Islet precursor cell (in vitro differentiated cells): Measurements from ENCODE around the gene ZNF182.
A peak's percentile ranks its signal among the peaks of the same experiment; 100 is the strongest.
"Not testable (repeated sequence)": the region's sequence is repeated elsewhere in the genome, so short reads cannot be mapped to it uniquely, and the experiment has no call there.

Source experiments
- DNase-seq: peaks from one replicate; pipeline ENCODE4 v3.0.0-alpha.2; 2018

Gene ZNF182

DNA sequence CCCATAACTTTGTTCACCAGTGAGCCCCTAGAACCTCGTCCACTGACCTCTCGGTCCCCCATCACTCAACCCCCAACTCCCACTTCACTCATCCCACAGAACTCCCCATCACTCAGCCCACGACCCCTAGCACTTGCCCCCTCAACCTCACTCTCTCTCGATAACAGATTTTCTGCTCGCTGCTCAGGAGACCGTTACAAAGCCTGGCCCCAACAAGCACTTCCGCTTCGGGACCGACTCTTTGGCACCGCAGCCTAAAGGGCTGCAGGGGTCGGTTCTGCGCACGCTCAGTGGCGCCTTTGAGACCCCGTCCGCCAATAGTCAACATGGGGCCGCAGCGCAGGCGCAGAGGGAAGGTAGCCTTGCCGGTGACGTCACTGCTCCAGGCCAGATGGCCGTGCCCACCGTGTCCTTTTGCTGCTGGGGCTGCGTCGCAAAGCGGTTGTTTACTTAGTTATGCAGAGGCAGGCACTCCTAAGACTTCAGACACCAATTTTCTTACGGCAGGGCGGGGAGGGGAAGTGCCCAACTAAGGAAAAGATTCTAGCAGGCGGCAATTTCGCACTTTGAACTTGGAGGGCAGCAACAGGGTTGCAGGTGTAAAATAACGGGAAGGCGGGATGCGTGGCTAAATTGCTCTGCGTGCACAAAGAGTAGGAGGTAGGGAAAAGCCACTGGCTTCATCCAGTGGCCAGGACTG, at the start of gene ZNF182:
Gene ZNF182, minus strand, starts transcription at position 232 of the 700 bp plus-strand sequence. CDS start 1,380 bp downstream, outside the sequence.
- peak; percentile 95 for DNase-seq

DNA sequence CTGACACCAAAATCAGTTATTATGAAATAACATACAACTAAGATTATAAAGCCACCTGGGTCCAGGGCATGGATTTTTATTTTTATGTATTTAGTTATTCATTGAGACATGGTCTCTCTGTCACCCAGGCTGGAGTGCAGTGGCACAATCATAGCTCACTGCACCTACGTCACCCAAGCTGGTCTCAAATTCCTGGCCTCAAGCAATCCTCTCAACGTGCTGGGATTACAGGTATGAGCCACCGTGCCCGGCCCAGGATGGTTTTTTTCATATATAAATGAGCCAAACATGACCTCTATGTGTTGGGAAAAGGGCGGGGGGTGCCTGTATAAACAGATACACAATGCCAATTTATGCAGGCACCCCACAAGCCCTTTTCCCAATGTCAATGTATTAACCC, 43.1 kb upstream of the ZNF182 start:
- DNase-seq, result no peak

DNA sequence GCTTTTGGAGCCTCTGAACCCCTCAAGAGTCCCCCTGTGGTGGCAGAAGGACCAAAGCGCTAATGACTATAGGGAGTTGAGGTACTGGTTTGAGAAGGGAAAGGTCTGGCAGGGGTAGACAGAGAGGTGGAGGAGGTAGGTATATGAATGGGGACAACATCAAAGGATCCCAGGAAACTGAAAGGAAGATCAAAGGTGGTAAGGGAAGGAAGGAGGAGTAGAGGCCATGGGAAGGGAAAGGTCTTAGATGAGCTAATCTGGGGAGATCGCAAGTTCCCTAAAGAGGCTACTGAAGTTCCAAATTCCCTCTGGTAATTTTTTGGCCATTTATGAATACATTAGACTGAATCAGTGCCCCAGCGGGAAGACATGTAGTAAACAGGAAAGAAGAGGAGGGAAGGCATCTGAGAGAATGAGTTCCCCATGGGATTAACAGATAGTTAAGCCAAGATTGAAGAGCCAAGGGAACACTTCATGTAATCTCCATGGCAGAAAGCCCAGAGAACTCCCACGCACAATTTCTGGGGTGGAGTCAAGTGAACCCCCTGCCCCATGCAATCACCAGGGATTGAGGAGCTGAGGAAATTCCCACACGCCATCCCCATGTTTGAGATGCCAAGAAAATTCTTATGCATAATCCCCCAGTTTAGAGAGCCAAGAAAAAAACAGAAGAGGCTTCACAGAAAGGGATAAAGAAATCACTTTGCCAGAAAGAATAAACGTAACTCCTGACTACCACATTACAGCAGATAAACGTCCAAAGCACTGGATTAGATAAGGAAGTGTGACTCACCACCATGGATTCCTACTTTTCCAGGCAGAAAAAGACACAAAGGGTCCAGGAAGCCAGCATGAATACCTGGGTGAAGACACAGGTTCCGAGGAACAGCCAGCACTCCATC, 41.9 kb upstream of the ZNF182 start:
- peak; percentile 70 for DNase-seq

DNA sequence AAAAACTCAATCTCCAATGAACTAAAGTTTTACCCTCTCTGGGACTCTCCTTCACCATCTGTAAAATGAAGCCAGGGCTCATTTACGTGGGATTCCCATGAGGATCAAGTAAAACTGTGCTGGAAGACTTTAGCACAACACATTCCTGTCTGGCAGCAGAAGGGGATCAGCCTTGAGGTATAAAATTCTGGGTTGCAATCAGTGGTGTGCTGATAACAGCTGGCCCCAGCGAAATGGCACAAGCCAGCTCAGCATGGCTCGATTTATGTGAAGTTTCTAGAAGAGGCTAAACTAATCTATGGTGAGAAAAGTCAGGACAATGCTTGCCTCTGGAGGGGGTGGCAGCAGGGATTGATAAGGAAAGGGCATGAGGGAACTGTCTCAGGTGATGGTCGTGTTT, 39.3 kb upstream of the ZNF182 start:
- DNase-seq, result peak; percentile 50

DNA sequence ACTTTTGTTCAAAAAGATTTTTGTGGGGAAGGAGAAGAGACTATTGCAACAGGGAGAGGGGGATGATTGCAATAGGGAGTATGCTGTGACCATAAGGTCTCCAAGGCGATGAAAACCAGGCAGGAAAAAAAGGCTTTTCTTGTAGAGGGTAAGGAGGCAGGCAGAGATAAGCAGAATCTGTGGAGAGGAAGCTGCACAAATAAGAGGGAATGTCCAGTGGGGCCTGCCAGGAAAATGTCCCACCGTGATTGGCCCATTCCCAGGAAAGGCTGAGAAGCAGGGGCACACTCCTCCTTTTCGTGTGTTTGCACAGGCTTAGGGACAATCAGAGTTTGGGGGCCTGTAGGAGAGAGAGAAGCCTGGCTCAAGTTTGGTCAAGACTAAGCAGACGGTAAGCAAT, 32.1 kb upstream of the ZNF182 start:
- peak; percentile 47 for DNase-seq

DNA sequence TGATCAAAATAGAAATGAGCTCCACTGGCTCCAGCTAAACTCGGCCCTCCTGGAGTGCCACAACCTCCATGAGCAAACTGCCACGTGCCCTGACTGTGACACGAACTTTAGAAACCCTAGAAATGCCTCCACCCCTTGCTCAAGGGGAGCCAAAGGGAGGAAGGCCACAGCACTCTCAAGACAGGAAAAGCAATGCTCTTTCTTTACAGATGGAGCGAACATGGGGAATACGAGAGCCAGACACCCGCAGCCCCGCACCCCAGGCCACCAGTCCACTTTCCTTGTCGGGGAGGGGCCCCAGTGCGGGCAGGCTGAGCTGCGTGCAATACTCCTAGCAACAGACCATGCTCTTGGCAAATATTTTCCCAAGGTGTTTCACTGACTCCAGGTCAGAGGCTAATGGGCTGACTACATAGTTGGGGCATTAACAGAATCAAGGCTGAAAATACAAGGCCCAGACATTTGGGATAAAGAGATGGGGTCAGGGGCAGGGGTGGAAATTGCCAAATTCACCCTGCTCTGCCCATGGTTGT, 26.9 kb upstream of the ZNF182 start:
- DNase-seq, result not testable (repeated sequence)

DNA sequence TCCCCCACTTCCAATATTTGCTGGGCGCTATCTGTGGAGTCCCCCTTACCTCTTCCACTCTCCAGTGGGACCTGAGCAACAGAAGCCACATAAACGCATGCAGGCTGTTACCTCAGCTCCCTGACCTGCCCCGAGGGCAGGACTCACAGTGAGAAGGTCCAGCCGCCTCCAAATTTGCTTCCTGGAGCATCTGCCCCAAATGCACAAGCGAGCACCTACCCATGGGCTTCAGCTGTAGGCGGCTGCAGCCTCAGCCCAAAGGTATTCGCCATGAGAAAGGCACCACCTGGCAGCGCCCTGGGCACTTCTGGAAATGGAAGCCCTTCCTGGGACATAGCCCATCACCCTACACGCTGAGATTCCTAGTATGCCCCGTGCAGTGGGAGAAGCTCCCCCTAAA, 26.4 kb upstream of the ZNF182 start:
- DNase-seq, result no peak

DNA sequence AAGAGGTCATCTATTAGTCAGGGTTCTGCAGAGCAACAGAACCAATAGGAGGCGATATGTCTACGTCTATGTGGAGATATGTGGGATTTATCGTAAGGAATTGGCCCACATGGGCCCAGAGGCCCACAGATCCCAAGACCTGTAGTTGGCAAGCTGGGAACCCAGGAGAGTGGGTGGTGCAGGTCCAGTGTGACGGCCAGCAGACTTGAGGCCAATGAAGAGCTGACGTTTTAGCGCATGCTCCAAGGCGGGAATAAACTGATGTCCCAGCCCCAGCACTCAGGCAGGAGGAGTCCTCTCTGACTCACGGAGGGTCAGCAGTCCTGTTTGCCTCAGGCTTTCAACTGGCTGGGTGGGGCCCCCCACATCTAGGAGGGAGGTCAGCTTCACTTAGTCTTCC, 24.3 kb upstream of the ZNF182 start:
- DNase-seq, result no peak

DNA sequence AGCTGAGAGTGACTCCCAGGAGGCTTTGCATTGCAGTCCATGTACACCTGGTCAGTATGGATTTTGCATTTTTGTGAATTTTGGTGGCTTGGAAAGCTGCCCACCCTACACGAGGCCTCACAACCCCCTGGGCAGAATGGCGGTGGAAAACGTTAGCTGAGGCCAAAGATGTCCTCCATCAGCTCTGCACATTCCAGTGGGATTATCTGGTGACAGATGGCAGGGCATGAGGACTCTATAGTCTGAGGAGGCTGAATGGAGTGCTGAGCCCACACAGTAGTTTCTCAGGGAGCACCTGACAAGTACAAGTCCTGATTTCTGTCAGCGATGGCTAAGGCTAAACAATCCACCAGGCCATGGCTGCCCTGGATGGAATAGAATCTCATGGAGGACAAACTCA, 23.8 kb upstream of the ZNF182 start:
- DNase-seq, result not testable (repeated sequence)

DNA sequence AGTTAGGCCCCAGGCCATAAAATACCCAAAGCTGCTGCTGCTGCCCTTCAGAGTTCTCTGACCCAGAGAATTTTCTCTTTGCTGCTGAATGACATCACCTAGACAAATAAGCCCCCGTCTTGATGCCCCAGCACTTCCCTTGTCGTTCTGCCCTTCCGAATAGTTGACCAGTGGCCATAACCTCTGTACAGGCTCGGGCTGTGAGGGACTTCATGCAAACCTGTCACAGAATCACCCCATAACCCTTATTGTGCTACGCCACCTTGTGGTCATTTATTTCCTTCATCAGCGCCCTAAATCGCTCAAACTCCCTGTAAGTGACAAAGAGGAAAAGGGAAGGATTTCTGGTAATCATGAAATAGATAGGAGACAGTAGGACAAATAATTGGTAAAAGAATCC, 21.8 kb upstream of the ZNF182 start:
- peak; percentile 59 for DNase-seq

DNA sequence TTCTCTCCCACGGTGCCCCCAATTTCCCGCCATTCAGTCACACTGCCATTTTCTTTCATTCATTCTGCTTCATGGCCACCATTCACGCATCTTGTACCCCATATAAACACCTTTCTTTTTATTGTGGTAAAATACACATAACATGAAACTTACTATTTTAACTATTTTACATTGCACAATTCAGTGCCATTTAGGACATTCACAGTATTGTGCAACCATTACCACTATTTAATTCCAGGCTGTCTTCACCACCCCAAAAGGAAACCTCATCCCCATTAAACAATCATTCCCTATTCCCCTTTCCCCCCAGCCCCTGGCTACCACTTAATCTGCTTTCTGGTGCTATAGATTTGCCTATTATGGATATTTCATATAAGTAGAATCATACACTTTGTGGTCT, 18.9 kb upstream of the ZNF182 start:
- no peak for DNase-seq

DNA sequence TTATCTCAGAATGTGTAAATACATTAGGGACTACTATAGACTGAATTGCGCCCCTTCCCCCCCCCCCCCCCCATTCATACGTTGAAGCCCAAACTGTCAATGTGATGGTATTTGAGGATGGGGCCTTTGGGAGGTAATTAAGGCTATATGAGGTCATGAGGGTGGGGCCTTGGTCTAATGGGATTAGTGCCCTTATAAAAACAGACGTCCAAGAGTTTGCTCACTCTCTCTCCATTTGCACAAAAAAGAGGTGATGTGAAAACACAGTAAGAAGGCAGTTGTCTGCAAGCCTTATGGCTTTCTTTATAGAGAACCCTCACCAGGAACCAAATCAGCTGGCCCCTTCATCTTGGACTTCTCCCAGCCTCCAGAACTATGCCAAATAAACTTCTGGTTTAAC, 18.3 kb upstream of the ZNF182 start:
- no peak for DNase-seq

DNA sequence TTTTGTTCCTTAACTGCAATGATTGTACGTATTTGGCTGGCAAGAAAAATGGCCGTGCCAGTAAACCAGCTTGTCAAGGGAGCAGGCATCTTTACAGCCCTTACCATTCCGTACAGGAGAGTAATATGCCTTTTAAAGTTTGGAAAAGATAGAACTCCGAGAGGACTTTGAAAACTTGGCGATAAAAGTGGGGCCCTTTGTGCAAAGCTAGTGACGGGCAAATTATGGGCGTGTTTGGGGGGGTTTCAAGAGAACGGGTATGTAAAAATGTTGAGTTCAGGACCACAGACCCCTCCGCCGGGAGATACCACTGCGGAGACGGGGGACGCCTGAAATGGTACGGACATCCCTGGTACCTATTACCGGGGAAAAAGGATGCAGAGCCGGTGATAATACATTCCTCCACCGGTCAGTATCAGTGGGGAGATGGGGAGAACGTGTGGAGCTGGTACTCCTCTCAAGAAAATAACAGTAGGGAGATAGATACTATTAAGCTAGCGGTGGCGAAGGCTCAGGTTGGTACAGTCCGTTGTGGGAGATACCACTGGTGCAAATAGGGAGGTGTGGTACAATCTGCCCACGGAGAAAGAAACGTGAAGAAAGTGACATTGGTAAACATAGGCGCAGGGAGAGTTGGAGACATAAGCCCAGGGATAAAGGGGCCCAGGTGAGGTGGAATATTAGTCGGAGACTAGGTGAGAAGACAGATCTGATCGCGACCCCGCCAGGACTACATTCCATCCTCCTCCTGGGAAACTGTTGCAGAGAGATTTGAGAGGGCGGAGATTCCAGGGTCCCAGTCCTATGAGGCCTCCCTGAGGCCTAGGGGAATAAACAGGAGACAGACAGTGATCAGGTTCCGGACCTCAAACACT, 17.5 kb upstream of the ZNF182 start:
- DNase-seq, result peak; percentile 79

DNA sequence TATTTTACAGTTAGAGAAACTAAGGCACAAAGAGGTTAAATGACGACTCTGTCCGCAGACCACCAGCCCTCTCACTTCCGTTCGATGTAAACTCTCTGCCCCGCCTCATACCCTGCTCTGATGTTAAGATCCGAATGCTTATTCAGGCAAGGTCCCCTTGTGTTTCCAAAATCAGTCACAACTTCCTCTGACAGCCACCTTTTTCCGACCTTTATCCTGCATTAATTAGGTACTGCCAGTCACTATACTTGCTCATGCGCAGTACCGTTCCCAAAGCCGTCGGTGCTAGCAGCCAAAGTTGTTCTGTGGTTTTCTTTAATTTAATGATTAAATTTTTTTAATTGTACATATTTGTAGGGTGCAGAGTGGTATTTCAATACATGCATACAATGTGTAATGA, 16.7 kb upstream of the ZNF182 start:
- not testable (repeated sequence) for DNase-seq

DNA sequence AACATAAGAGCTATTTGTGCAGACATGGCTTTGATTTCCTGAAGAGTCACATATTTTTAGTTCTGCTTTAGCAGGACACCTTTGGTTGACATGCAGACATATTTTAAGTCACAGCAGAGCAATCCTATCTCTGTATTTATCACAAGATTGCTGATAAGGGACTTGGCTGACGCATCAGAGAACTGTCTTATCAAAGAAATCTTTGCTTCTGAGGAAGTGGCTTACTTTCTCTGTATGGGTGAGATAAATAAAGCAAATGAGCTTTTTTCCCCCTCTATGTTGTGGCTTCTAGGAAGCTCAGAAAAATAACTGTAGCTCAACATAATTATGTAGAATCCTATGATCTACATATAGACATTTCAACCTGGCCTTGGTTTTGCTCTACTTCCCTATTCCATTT, 16.1 kb upstream of the ZNF182 start:
- not testable (repeated sequence) for DNase-seq

DNA sequence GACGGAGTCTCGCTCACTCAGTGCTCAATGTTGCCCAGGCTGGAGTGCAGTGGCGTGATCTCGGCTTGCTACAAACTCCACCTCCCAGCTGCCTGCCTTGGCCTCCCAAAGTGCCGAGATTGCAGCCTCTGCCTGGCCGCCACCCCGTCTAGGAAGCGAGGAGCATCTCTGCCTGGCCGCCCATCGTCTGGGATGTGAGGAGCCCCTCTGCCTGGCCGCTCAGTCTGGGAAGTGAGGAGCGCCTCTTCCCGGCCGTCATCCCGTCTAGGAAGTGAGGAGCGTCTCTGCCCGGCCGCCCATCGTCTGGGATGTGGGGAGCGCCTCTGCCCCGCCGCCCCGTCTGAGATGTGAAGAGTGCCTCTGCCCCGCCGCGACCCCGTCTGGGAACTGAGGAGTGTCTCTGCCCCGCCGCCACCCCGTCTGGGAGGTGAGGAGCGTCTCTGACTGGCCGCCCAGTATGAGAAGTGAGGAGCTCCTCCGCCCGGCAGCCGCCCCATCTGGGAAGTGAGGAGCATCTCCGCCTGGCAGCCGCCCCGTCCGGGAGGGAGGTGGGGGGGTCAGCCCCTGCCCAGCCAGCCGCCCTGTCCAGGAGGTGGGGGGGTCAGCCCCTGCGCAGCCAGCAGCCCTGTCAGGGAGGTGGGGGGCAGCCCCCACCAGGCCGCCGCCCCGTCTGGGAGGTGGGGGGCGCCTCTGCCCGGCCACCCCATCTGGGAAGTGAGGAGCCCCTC, 13.0 kb upstream of the ZNF182 start:
- not testable (repeated sequence) for DNase-seq

DNA sequence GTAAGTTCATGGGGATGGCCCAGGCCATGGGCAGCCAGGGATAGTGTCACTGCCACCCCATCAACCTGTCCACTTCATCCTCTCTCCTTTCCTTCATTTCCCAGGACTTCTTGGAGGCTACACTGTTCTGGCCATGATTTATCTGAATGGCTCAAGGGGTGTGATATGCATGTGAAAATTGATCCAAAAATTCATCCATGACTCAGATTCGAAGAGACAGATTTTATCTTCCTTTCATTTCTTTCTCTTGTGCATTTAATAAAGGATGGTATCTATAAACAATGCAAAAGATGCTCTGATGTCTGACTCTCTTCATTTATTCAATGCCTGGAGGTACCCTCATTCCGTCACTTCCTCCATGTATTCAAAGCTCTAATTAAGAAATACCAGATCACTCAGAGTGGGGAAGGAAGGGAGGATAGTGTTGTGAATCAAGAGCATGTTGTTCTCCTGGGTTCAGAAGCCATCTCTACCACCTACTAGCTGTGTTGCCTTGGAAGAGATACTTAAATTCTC, 5.7 kb upstream of the ZNF182 start:
- DNase-seq, result not testable (repeated sequence)

DNA sequence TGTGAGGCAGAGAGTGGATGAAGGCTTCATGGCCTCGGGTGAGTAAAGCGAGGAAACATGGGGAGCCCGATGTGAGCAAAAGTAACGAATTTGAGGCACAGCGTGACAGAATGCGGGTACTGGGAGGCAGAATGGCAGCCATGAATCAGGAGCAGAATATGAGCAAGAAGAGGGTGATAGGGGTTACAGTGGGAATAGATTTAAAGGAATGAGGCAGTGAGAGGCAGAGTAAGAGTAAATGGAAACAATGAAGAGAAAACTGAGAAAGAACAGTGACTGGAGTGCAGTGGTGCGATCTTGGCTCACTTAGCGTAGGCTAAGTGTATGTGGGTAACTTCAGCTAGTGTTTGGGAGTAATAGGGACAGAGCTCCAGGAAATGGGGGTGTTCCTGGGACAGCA, 2.9 kb upstream of the ZNF182 start, which contains the start of gene SPACA5:
Gene SPACA5, plus strand, starts transcription at position 301 of the 400 bp plus-strand sequence. CDS start 815 bp downstream, outside the sequence.
- DNase-seq, result not testable (repeated sequence)

DNA sequence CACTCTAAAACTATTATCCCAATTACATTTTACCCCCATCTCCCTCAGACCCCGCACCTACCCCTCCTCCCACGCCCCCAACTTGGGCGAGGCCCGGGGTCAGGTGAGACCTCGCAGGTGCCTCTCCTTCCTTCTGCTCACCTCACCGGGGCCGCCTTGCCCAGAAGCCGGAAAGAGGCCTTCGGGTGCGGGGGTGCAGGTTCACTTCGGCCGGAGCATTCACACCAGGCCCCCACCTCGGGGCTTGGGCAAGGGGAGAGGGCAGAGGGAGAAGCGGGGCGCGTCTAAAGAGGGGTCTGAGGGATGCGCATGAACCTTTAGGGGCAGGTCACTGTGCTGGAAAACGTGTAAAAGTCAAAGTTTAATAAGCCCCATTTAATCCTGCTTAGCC, 427 bp downstream of the ZNF182 start:
- no peak for DNase-seq

DNA sequence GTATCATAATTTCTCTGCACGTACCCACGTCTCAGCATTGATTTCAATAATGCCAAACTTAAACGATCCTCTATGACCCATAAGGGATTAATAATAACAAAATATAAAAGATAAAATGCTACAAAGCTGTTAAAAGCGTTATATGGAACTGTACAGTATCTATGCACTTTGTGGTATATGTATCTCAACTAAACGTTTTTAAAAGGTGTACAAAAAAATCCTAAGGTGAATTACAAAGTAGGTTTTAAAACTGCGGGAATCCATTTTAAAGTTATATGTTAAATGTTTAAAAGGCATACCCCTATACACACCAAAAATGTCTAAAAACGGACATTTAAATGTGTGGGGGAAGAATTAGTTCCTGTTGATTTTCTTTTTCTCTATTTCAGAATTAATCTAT, 860 bp downstream of the ZNF182 start:
- DNase-seq, result no peak

DNA sequence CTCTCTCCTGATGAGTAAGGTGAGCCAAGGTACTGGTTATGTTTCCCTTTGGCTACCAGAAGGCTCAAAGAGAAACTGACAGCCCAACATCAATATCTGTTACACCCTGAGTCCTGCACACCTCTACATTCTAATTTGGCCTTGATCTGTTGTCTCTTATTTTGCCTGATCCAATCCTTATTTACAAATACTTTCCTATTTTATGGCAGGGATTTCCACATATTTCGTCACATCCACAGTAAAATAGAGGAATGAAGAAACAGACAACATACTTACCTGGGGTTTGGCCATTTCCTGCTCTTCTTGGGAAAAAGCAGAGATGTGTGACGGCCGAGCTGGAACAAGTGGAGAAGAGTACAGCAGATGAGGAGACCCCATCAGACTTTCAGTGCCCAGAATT, 1.5 kb downstream of the ZNF182 start:
- DNase-seq, result no peak

DNA sequence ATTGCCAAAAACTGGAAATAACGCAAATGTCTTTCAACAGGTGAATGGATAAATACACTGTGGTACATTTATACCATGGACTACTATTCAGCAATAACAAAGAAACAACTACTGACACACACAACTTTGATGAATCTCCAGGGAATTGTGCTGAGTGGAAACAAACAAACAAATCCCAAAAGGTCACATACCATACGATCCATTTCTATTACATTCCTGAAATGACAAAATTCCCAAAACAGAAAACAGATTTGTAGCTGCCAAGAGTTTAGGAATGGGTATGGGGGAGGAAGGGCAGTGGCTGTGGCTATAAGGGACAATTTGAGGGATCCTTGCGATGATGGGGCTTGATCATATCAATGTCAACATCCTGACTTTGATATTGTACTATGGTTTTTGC, 2.5 kb downstream of the ZNF182 start:
- DNase-seq, result no peak
